Testis (tissue), 2 donors: Measurements from ENCODE around the gene RABGAP1L.

Experiments used
- POLR2A ChIP-seq: fragments of 450-650 bp; IDR thresholded peaks from one replicate; pipeline ENCODE4 v1.6.1; 2017; ENCODE audit warnings: antibody characterized with exemption, mild to moderate bottlenecking, moderate library complexity
- TF ChIP-seq, protein P1 (sequence below), 3 experiments: fragments of 450-650 bp in 2 of 3; fragments of 200-600 bp in 1 of 3; sonication (generic) in 1 of 3; IDR thresholded peaks; one replicate each; pipeline ENCODE4 v1.5.1; 2016 to 2019; ENCODE audit warnings: antibody characterized with exemption in 3 of 3, mild to moderate bottlenecking in 2 of 3, moderate library complexity in 1 of 3

DNA sequence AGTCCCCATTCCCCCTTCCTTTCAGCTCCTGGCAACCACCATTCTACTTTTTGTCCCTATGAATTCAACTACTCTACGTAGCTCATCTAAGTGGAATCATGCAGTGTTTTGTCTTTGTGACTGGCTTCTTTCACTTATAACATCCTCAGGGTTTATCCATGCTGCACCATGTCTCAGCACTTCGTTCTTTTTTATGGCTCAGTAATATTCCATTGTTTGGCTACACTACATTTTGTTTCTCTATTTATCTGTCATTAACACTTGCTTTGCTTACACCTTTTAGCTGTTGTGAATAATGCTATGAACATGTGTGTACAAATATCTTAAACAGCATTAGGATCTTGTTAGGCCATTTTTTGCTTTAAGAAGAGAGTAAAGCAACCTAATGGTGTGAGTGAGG is 865.5 kb downstream of the RABGAP1L start:
- no peak for TF ChIP-seq POLR2A
- TF ChIP-seq, protein P1, sequence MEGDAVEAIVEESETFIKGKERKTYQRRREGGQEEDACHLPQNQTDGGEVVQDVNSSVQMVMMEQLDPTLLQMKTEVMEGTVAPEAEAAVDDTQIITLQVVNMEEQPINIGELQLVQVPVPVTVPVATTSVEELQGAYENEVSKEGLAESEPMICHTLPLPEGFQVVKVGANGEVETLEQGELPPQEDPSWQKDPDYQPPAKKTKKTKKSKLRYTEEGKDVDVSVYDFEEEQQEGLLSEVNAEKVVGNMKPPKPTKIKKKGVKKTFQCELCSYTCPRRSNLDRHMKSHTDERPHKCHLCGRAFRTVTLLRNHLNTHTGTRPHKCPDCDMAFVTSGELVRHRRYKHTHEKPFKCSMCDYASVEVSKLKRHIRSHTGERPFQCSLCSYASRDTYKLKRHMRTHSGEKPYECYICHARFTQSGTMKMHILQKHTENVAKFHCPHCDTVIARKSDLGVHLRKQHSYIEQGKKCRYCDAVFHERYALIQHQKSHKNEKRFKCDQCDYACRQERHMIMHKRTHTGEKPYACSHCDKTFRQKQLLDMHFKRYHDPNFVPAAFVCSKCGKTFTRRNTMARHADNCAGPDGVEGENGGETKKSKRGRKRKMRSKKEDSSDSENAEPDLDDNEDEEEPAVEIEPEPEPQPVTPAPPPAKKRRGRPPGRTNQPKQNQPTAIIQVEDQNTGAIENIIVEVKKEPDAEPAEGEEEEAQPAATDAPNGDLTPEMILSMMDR (IDR thresholded peaks at IDR 0.05), result no peak
